Measurements from ENCODE around the gene NUDT22.

- TF ChIP-seq, protein P1, sequence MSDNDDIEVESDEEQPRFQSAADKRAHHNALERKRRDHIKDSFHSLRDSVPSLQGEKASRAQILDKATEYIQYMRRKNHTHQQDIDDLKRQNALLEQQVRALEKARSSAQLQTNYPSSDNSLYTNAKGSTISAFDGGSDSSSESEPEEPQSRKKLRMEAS (IDR thresholded peaks at IDR 0.05; ENCODE audit: low read depth, low read length), result no peak
- TF ChIP-seq CTCF (IDR thresholded peaks at IDR 0.05; ENCODE audit: low read depth, low read length) (no peak), POLR2A (IDR thresholded peaks at IDR 0.05; ENCODE audit: extremely low read depth, insufficient read length) (no peak)
Observed at GRCh38 chr11:64183890-64184289, 42.2 kb upstream of the NUDT22 start.
